ENCODE data around the gene NHERF2.

GRCh38 chr16:2009164-2009711, 17.5 kb upstream of the NHERF2 start:
- TF ChIP-seq CTCF (IDR thresholded peaks at IDR 0.05; ENCODE audit: insufficient read depth, low read length, poor library complexity, severe bottlenecking) (no peak), EZH2phosphoT487 (conservative IDR thresholded peaks at IDR 0.05; ENCODE audit: low read length) (no peak)
